PC-9 (cell line): ENCODE data around the gene PCDHGA11.

Experiments
- CTCF ChIP-seq: fragments of 200-600 bp; sonication (generic); conservative IDR thresholded peaks from 2 replicates; pipeline ENCODE4 v1.6.1; 2017; ENCODE audit warnings: mixed run types, antibody characterized with exemption, mild to moderate bottlenecking, moderate library complexity
- EZH2 ChIP-seq: fragments of 200-600 bp; sonication (generic); IDR thresholded peaks from 2 replicates; pipeline ENCODE4 v1.8.0; 2017; ENCODE audit warnings: antibody characterized with exemption, low read depth

DNA sequence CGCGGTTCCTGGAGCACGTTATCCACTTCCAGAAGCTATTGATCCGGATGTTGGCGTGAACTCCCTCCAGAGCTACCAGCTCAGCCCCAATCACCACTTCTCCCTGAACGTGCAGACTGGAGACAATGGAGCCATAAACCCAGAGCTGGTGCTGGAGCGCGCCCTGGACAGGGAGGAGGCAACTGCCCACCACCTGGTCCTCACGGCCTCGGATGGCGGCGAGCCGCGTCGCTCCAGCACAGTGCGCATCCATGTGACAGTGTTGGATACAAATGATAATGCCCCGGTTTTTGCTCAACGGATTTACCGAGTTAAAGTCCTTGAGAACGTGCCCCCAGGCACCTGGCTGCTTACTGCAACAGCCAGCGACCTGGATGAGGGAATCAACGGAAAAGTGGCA, 17.5 kb upstream of the PCDHGA11 start:
- TF ChIP-seq CTCF (no peak), EZH2 (no peak)
